ENCODE data around the gene DNAH5.
"Not testable (repeated sequence)": the region's sequence is repeated elsewhere in the genome, so short reads cannot be mapped to it uniquely, and the experiment has no call there.

DNAH5 gene, protein sequence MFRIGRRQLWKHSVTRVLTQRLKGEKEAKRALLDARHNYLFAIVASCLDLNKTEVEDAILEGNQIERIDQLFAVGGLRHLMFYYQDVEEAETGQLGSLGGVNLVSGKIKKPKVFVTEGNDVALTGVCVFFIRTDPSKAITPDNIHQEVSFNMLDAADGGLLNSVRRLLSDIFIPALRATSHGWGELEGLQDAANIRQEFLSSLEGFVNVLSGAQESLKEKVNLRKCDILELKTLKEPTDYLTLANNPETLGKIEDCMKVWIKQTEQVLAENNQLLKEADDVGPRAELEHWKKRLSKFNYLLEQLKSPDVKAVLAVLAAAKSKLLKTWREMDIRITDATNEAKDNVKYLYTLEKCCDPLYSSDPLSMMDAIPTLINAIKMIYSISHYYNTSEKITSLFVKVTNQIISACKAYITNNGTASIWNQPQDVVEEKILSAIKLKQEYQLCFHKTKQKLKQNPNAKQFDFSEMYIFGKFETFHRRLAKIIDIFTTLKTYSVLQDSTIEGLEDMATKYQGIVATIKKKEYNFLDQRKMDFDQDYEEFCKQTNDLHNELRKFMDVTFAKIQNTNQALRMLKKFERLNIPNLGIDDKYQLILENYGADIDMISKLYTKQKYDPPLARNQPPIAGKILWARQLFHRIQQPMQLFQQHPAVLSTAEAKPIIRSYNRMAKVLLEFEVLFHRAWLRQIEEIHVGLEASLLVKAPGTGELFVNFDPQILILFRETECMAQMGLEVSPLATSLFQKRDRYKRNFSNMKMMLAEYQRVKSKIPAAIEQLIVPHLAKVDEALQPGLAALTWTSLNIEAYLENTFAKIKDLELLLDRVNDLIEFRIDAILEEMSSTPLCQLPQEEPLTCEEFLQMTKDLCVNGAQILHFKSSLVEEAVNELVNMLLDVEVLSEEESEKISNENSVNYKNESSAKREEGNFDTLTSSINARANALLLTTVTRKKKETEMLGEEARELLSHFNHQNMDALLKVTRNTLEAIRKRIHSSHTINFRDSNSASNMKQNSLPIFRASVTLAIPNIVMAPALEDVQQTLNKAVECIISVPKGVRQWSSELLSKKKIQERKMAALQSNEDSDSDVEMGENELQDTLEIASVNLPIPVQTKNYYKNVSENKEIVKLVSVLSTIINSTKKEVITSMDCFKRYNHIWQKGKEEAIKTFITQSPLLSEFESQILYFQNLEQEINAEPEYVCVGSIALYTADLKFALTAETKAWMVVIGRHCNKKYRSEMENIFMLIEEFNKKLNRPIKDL (N-terminal part only)

DNA sequence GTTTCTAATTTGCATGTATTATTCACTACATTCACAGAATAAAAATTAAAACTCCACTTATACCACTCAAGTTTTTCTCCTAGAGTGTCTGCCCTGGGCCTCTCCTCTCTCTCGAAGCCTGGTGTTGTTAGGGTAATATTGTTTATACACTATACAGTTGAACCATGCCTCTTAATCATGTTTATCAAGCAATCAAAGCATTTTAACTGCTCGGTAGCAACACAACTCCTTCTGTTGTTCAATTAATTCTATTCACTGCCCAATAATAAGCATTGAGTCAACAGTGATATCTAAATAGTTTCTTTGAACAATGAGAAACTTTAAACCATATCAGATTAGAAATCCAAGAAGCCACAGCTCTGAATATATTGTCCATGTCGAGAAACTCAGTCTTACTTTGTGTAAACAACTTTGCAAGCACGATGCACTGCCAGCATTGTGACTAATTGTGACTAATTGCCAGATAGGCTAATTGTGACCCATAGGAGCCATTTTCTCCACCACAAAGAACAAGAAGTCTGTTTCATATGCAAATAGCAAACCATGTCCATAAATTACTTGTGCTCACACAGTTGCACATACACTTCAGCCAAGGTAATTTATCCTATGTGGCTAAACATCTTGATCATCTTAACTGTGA is at the start of gene DNAH5:
Gene DNAH5, minus strand, starts transcription at position 129 of the 640 bp plus-strand sequence. CDS start 250 bp downstream, outside the sequence.
- DNase-seq (ENCODE audit: low read depth, low spot score): no peak

DNA sequence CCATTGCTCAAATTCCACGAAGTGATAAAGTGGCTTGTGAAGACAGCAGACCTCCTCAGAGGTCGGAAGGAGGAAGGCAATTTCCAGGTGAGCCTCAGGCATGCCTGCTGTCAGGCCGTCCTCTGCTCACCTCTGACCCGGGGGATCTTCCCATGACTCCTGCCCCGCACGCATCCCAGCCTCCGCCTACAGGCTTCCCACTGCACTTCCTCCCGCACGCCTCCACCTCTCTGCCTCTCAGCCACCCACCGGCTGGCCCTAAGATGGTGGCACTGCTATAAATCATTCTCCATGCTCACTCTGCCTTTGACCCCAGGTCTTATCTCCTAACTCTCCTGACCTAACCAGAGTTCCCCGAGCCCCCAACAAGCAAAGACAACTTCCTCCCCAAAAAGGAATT is 49.4 kb upstream of the DNAH5 start:
- DNase-seq (ENCODE audit: low read depth, low spot score): no peak

DNA sequence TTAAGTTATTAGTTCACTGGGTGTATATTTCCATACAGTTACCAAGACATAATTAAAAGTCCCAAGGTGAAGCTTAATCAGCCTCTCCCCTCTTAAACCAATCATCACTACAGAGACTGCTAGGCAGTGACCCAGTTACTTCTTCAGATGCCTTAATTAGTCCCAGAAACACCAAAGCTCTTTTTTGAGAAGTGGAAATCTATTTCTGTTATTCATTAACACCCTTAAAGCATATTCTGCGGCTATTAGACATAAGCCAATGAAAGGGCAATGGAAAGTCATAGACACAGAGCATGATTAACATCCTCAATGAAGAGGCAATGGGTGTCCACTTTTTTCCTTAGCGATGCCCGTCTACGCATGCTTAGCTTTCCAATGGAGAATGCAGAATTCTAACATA is 48.3 kb upstream of the DNAH5 start:
- DNase-seq (ENCODE audit: low read depth, low spot score): no peak

DNA sequence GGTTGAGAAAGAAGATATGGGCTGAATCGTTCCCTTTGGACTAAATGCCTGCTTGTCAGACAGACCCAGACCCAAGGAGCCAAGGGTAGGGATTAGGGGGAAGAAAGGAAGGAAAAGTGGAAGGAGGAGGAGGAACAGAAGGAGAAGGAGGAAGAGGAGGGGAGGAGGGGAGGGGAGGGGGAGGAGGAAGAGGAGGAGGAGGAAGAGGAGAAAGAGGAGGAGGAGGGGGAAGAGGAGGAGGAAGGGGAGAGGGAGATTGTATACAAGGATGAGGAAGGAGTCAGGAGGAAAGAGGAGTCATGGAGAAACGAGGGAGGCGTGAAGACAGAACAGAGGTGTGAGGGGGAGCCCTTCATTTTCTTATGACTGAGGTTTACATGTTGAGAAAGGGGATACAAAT is 46.9 kb upstream of the DNAH5 start:
- no peak for DNase-seq (ENCODE audit: low read depth, low spot score)

GRCh38 chr5:13990896-13991295 is 46.4 kb upstream of the DNAH5 start:
- no peak for DNase-seq (ENCODE audit: low read depth, low spot score)

DNA sequence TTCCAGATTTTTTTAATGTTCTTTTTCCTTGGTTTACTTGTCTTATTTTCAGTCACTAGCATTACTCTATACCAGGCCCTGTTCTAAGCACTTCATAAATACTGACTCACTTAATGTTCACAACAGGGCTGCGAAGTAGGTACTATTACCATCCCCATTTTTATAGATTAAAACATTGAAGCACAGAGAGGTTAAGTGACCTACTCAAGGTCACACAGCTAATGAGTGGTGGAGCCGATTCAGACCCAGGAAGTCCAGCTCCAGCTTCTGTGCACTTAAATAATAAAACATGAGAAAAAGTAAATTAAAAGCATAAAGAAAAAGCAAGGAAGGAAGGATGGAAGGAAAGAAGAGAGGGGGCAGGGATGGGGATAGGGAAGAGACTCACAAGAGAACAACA is 45.3 kb upstream of the DNAH5 start:
- DNase-seq (ENCODE audit: low read depth, low spot score): no peak

GRCh38 chr5:13987843-13988464 is 43.5 kb upstream of the DNAH5 start:
- DNase-seq (ENCODE audit: low read depth, low spot score): no peak

GRCh38 chr5:13985731-13986418 is 41.4 kb upstream of the DNAH5 start:
- DNase-seq (ENCODE audit: low read depth, low spot score): no peak

DNA sequence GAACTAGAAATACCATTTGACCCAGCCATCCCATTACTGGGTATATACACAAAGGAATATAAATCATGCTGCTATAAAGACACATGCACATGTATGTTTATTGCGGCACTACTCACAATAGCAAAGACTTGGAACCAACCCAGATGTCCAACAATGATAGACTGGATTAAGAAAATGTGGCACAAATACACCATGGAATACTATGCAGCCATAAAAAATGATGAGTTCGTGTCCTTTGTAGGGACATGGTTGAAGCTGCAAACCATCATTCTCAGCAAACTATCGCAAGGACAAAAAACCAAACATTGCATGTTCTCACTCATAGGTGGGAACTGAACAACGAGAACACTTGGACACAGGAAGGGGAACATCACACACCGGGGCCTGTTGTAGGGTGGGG is 40.4 kb upstream of the DNAH5 start:
- DNase-seq (ENCODE audit: low read depth, low spot score): not testable (repeated sequence)

GRCh38 chr5:13976867-13977830 is 32.7 kb upstream of the DNAH5 start:
- no peak for DNase-seq (ENCODE audit: low read depth, low spot score)

GRCh38 chr5:13976223-13976622 is 31.7 kb upstream of the DNAH5 start:
- DNase-seq (ENCODE audit: low read depth, low spot score): no peak

DNA sequence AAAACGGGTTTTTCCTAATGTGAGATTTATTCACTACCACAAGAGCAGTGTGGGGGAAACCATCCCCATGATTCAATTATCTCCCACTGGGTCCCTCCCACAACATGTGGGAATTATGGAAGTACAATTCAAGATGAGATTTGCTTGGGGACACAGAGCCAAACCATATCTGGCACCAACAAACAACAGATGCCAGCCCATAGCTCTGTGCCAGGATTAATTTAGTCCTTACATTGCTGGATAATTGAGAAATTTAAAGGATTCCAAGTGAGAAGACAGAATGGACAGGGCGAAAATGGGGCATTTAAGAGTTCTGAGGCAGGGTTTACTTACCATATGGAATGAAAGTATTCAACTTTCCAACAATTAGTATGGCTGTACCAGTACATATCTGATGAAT is 30.8 kb upstream of the DNAH5 start:
- no peak for DNase-seq (ENCODE audit: low read depth, low spot score)

DNA sequence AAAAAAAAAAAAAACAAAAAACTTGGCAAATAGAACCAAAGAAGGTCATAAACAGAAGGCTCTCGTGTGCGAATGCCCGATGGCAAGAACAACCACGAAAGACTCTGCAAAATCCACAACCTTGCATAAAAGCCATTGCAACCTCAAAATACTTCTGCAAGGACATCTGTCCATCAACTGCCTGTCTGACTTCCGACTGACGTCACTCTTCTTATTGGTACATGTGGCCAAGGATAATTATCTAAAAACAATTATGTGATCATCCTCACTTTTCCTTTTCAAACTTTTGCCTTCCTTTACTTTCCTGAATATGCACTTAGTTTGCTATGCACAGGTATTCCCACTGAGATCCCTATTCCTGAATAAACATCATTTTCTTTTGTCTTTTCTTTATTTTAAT is 29.2 kb upstream of the DNAH5 start:
- no peak for DNase-seq (ENCODE audit: low read depth, low spot score)

DNA sequence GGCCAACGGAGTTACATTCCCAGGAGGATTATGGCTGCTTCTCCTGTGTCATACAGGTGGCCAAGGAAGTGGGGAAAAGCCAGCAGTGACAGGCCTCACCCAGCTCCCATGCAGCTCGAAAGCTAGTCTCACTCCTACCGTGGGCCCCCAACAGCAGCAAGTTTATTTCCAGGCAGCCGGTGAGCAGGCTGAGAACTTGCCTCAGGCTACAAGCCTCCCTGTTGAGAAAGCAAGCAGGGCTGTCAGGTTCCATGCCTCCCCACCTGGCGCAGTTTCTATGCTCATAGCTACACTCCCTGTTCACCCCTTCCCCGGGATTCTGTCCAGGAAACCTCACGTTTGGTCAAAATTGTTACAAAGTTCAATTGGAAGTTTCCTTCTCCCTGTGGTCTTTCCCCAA is 27.5 kb upstream of the DNAH5 start:
- DNase-seq (ENCODE audit: low read depth, low spot score): no peak

- no peak for DNase-seq (ENCODE audit: low read depth, low spot score)
These were observed 12.7 kb upstream of the DNAH5 start for GRCh38 chr5:13957032-13957645.

DNA sequence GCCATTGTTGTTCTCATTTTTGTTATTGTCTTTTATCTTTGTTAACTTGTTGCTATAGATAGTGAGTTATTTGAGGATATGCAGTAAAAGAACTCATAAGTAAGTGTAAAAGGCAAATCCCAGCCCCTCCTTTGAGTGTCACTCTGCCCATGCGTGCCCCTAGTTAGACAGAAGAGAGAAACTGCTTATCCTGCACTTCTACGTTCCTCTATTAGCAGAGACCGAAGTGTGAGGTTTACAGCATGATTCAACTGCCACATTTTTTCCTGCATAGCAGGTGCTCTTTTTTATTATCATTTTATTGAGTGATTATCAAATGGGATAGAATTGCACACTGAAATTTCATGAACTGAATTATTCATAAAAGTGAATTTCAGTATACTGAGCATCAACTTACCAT is 12.0 kb upstream of the DNAH5 start:
- no peak for DNase-seq (ENCODE audit: low read depth, low spot score)

- no peak for DNase-seq (ENCODE audit: low read depth, low spot score)
These were observed 11.4 kb upstream of the DNAH5 start for GRCh38 chr5:13955896-13956295.

DNA sequence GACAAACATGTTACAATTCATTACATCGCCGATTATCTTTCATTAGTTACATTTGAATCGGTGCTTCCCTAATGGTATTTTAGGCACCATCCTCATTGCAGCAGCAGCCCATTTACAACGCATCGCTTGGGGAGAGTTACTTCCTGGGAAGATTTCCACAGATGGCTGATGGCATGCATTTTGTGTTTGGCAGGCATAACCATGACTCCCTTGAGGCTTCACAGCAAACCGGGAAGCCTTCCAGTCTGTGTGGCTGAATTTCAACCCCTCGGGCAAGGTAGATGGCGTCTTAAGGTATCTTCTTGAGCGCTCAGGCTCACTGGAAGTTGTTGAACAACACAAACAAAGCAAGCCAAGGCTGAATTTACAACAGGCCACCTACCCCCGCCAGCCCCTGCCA is 1.6 kb upstream of the DNAH5 start:
- DNase-seq (ENCODE audit: low read depth, low spot score): no peak

- no peak for DNase-seq (ENCODE audit: low read depth, low spot score)
These were observed 783 bp upstream of the DNAH5 start for GRCh38 chr5:13945271-13945670.

Measured in activated CD4-positive, CD25-positive, alpha-beta regulatory T cell treated with anti-CD3 and anti-CD28 coated beads, Interleukin-2, amount 50 U/mL, for 16 hours (primary cell).